Keratinocyte (primary cell): Measurements from ENCODE around the gene GPC5. TPM values are rescaled to one million over a fixed set of nuclear protein-coding genes. Genes with fewer than 3 reads are reported as not detected.

ENCODE experiments used
- DNase-seq: peaks from one replicate; pipeline ENCODE4 v3.0.0-alpha.2; 2011; ENCODE audit warnings: low read depth, missing footprints, low spot score
- FAIRE-seq: peaks from 2 replicates; lab custom pipeline; 2011; peaks lifted over from hg19 to GRCh38; lab: Jason Lieb, UNC
- H2AFZ ChIP-seq: 2 replicates; pipeline ENCODE4 v1.6.0; 2012; ENCODE audit warnings: low read length, control low read depth, inconsistent platforms; ENCODE audit not compliant: control insufficient read depth
- H3K27ac ChIP-seq: 2 replicates; pipeline ENCODE4 v1.5.1; 2011; ENCODE audit warnings: low read length; ENCODE audit not compliant: control insufficient read depth, insufficient read depth
- H3K27me3 ChIP-seq: 3 replicates; pipeline ENCODE4 v1.6.0; 2011; ENCODE audit warnings: low read length; ENCODE audit not compliant: control insufficient read depth, insufficient read depth; ENCODE audit errors: extremely low read depth
- H3K36me3 ChIP-seq, 2 experiments: 2 replicates in 1 of 2; 3 replicates in 1 of 2; pipeline ENCODE4 v1.5.1; 2011; ENCODE audit warnings: low read length in 2 of 2, mild to moderate bottlenecking in 1 of 2; ENCODE audit not compliant: control insufficient read depth in 2 of 2, insufficient read depth in 2 of 2; ENCODE audit errors: extremely low read depth in 1 of 2
- H3K4me1 ChIP-seq: 3 replicates; pipeline ENCODE4 v1.5.1; 2011; ENCODE audit warnings: low read length; ENCODE audit not compliant: control insufficient read depth, insufficient read depth; ENCODE audit errors: extremely low read depth
- H3K4me2 ChIP-seq: 3 replicates; pipeline ENCODE4 v1.6.0; 2011; ENCODE audit warnings: low read depth, low read length; ENCODE audit not compliant: control insufficient read depth, insufficient read depth; ENCODE audit errors: extremely low read depth
- H3K4me3 ChIP-seq, 3 experiments: fragments of 200-600 bp in 1 of 3; sonication (generic) in 1 of 3; 2 replicates in 2 of 3; 3 replicates in 1 of 3; pipeline ENCODE4 v1.5.1; 2011 to 2016; ENCODE audit warnings: low read length in 3 of 3, mild to moderate bottlenecking in 3 of 3, control low read depth in 2 of 3, inconsistent platforms in 1 of 3, low read depth in 1 of 3, mixed read lengths in 1 of 3, mixed run types in 1 of 3, moderate library complexity in 1 of 3; ENCODE audit not compliant: control insufficient read depth in 2 of 3, insufficient read depth in 2 of 3; ENCODE audit errors: extremely low read depth in 1 of 3
- H3K79me2 ChIP-seq: 2 replicates; pipeline ENCODE4 v1.6.0; 2012; ENCODE audit warnings: low read length; ENCODE audit not compliant: control insufficient read depth, insufficient read depth
- H3K9ac ChIP-seq: 3 replicates; pipeline ENCODE4 v1.6.0; 2011; ENCODE audit warnings: low read length; ENCODE audit not compliant: control insufficient read depth, insufficient read depth; ENCODE audit errors: extremely low read depth
- H3K9me1 ChIP-seq: 3 replicates; pipeline ENCODE4 v1.6.0; 2011; ENCODE audit warnings: low read length; ENCODE audit not compliant: control insufficient read depth, insufficient read depth; ENCODE audit errors: extremely low read depth
- H3K9me3 ChIP-seq: 2 replicates; pipeline ENCODE4 v1.5.1; 2012; ENCODE audit warnings: low read depth, low read length; ENCODE audit not compliant: control insufficient read depth
- H4K20me1 ChIP-seq: 3 replicates; pipeline ENCODE4 v1.6.0; 2011; ENCODE audit warnings: low read length; ENCODE audit not compliant: control insufficient read depth, insufficient read depth; ENCODE audit errors: extremely low read depth
- EZH2 ChIP-seq: IDR thresholded peaks from one replicate; pipeline ENCODE4 v1.6.1; 2012; ENCODE audit warnings: inconsistent platforms, mild to moderate bottlenecking, low read length, moderate library complexity
- dilution Hi-C: fragments of 300-500 bp; cut with MboI; formaldehyde crosslinking; loops from one replicate; pipeline ENCODE4 v1.7.0; 2020; ENCODE audit warnings: low sequenced_read_pairs; ENCODE audit not compliant: extremely low pct_ligation_motif_present
- polyA plus RNA-seq, 5 experiments: library from polyadenylated mRNA; depleted of rRNA in 3 of 5; stranded (reverse) in 3 of 5; stranded (forward) in 1 of 5; unstranded in 1 of 5; fragments of >200 nt; gene quantifications; 1 replicate in 1 of 5; 2 replicates in 3 of 5; 3 replicates in 1 of 5; pipeline versions ENCODE4 v1.2.1 to v1.2.3, GENCODE V29; 2011 to 2012; ENCODE audit warnings: missing spikeins in 2 of 5, low read depth in 1 of 5, low replicate concordance in 1 of 5
- TF ChIP-seq, protein P1 (sequence below), 3 experiments: IDR thresholded peaks in 1 of 3; conservative IDR thresholded peaks in 1 of 3; optimal IDR thresholded peaks in 1 of 3; 2 replicates in 2 of 3; 3 replicates in 1 of 3; pipeline versions ENCODE3 to v1.5.1; 2011; ENCODE audit warnings: low read length in 3 of 3, mild to moderate bottlenecking in 3 of 3, moderate library complexity in 2 of 3, control low read depth in 1 of 3, inconsistent platforms in 1 of 3; ENCODE audit not compliant: insufficient read depth in 2 of 3; ENCODE audit errors: extremely low read depth in 1 of 3

The GPC5 gene
- polyA plus RNA-seq, 1 donor (not counting 4 experiments of a cell fraction or from before 2014, with no cell fraction given), result 0.10 TPM

DNA sequence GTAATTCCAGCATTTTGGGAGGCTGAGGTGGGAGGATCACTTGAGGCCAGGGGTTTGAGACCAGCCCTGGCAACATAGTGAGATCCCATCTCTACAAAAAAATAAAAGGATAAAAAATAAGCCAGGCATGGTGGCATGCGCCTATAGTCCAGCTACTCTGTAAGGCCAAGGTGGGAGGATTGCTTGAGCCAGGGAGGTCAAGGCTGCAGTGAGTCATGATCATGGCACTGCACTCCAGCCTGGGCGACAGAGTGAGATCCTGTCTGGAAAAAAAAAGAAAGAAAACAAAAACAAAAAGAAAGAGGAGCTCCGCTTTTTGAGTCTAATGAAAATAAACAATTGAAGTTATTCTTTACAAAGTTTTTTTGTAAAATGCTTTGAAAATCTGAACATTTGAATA, 326.2 kb downstream of the GPC5 start:
- H3K9me1 ChIP-seq, result no peaks in the 10 kb centered on the region
- no peaks in the 10 kb centered on the region for H3K79me2 ChIP-seq
- H3K36me3 ChIP-seq, result no peaks in the 10 kb centered on the region
- H3K27ac ChIP-seq, result no peak overlapping the region
- no peak for TF ChIP-seq EZH2
- TF ChIP-seq, protein P1, sequence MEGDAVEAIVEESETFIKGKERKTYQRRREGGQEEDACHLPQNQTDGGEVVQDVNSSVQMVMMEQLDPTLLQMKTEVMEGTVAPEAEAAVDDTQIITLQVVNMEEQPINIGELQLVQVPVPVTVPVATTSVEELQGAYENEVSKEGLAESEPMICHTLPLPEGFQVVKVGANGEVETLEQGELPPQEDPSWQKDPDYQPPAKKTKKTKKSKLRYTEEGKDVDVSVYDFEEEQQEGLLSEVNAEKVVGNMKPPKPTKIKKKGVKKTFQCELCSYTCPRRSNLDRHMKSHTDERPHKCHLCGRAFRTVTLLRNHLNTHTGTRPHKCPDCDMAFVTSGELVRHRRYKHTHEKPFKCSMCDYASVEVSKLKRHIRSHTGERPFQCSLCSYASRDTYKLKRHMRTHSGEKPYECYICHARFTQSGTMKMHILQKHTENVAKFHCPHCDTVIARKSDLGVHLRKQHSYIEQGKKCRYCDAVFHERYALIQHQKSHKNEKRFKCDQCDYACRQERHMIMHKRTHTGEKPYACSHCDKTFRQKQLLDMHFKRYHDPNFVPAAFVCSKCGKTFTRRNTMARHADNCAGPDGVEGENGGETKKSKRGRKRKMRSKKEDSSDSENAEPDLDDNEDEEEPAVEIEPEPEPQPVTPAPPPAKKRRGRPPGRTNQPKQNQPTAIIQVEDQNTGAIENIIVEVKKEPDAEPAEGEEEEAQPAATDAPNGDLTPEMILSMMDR (optimal IDR thresholded peaks at IDR 0.05 in 1 of 3, IDR thresholded peaks at IDR 0.05 in 1 of 3, conservative IDR thresholded peaks at IDR 0.05 in 1 of 3; ENCODE audit: extremely low read depth in 1 of 3, insufficient read depth in 2 of 3, low read length in 3 of 3), result no peak
- H3K4me3 ChIP-seq, result no peak overlapping the region
- no peaks in the 10 kb centered on the region for H3K27me3 ChIP-seq
- H3K4me1 ChIP-seq, result no peaks in the 10 kb centered on the region
- no peaks in the 10 kb centered on the region for H4K20me1 ChIP-seq
- H3K4me2 ChIP-seq, result no peak overlapping the region
- H3K9me3 ChIP-seq, result no peaks in the 10 kb centered on the region
- no peak overlapping the region for H3K9ac ChIP-seq
- FAIRE-seq (no peak), DNase-seq (no peak)
- dilution Hi-C loops, result no loop called here
- H2AFZ ChIP-seq, result no peak overlapping the region

DNA sequence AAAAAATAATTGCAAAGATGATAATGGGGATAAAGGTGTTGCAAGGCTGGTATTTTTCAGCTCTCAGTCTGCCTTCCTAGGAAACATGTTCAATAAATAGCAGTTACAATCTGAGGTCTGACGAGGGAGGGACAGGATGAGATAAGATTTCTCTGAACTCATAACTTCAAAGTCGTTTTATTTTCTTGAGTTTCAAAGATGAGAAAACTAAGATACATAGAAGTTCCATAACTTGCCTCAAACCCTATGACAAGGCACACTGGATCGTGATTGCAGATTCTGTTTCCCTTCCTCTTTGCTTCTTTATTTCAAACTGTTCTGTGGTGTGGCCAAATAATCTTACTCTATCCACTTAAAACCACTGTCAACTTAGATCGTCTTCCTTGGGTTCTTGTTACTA, 327.2 kb downstream of the GPC5 start:
- dilution Hi-C loops, result no loop called here
- no peak for DNase-seq
- Histone ChIP-seq H3K9me3 (no peaks in the 10 kb centered on the region), H3K4me3 (no peak overlapping the region), H3K27me3 (no peaks in the 10 kb centered on the region), H3K9ac (no peak overlapping the region), H3K36me3 (no peaks in the 10 kb centered on the region), H3K4me1 (no peaks in the 10 kb centered on the region), H3K9me1 (no peaks in the 10 kb centered on the region), H3K79me2 (no peaks in the 10 kb centered on the region), H4K20me1 (no peaks in the 10 kb centered on the region), H3K4me2 (no peak overlapping the region), H2AFZ (no peak overlapping the region), H3K27ac (no peak overlapping the region)
- TF ChIP-seq, protein P1 (optimal IDR thresholded peaks at IDR 0.05 in 1 of 3, IDR thresholded peaks at IDR 0.05 in 1 of 3, conservative IDR thresholded peaks at IDR 0.05 in 1 of 3; ENCODE audit: extremely low read depth in 1 of 3, insufficient read depth in 2 of 3, low read length in 3 of 3), result no peak
- no peak for FAIRE-seq
